NT2/D1 (cell line): Measurements from ENCODE around the gene CYTH2.
A peak's percentile ranks its signal among the peaks of the same experiment; 100 is the strongest.

ENCODE experiments used
- DNase-seq: peaks from one replicate; pipeline ENCODE4 v3.0.0-alpha.2; 2011; ENCODE audit warnings: low read depth, low spot score
- H3K27me3 ChIP-seq: 2 replicates; pipeline ENCODE4 v1.6.0; 2011; ENCODE audit warnings: mild to moderate bottlenecking; ENCODE audit not compliant: insufficient read length, insufficient read depth
- H3K36me3 ChIP-seq: 2 replicates; pipeline ENCODE4 v1.6.1; 2011; ENCODE audit warnings: mild to moderate bottlenecking, low read length, mixed read lengths; ENCODE audit not compliant: insufficient read depth, insufficient read length
- H3K4me1 ChIP-seq: 2 replicates; pipeline ENCODE4 v1.5.1; 2011; ENCODE audit not compliant: insufficient read depth, insufficient read length
- H3K4me3 ChIP-seq: 2 replicates; pipeline ENCODE4 v1.5.1; 2011; ENCODE audit warnings: low read depth; ENCODE audit not compliant: insufficient read length
- H3K9ac ChIP-seq: 2 replicates; pipeline ENCODE4 v1.6.0; 2011; ENCODE audit warnings: low read depth; ENCODE audit not compliant: insufficient read length
- H3K9me3 ChIP-seq: 2 replicates; pipeline ENCODE4 v1.5.1; 2011; ENCODE audit warnings: mild to moderate bottlenecking, low read length; ENCODE audit not compliant: insufficient read depth
- SUZ12 ChIP-seq: IDR thresholded peaks from 2 replicates; pipeline ENCODE4 v1.6.1; 2011; ENCODE audit not compliant: insufficient read length, insufficient read depth; ENCODE audit errors: extremely low read depth
- YY1 ChIP-seq: IDR thresholded peaks from 2 replicates; pipeline ENCODE4 v1.6.1; 2011; ENCODE audit not compliant: insufficient read length, insufficient read depth
- ZNF274 ChIP-seq: IDR thresholded peaks from 2 replicates; pipeline ENCODE4 v1.6.1; 2011; ENCODE audit warnings: mild to moderate bottlenecking, low read depth, low read length

CYTH2 gene

GRCh38 chr19:48530066-48530720 lies 61.0 kb downstream of the CYTH2 start:
- no peak for DNase-seq
- H3K4me3 ChIP-seq, result no peak overlapping the region

GRCh38 chr19:48530770-48531169 lies 61.6 kb downstream of the CYTH2 start:
- H3K9me3 ChIP-seq, result peaks cover 25% of the 10 kb centered on the region
- TF ChIP-seq YY1 (no peak), SUZ12 (no peak), ZNF274 (no peak)
- no peaks in the 10 kb centered on the region for H3K36me3 ChIP-seq

More at GRCh38 chr19:48530066-48530720, 61.0 kb downstream of the CYTH2 start:
- H3K9me3 ChIP-seq, result peaks cover 25% of the 10 kb centered on the region
- no peaks in the 10 kb centered on the region for H3K36me3 ChIP-seq
- H3K27me3 ChIP-seq, result no peaks in the 10 kb centered on the region
- H3K9ac ChIP-seq, result peak overlapping the region; percentile 10
- H3K4me1 ChIP-seq, result no peaks in the 10 kb centered on the region
- no peak for TF ChIP-seq ZNF274
- no peak for TF ChIP-seq SUZ12
- TF ChIP-seq YY1, result no peak

More at GRCh38 chr19:48530770-48531169, 61.6 kb downstream of the CYTH2 start:
- Histone ChIP-seq H3K4me3 (no peak overlapping the region), H3K9ac (no peak overlapping the region), H3K27me3 (no peaks in the 10 kb centered on the region), H3K4me1 (no peaks in the 10 kb centered on the region)
- DNase-seq, result no peak
